ENCODE results near the gene WDFY1. TPM values are rescaled to one million over a fixed set of nuclear protein-coding genes. Genes with fewer than 3 reads are reported as not detected.
"Not testable (repeated sequence)": the region's sequence is repeated elsewhere in the genome, so short reads cannot be mapped to it uniquely, and the experiment has no call there.

The WDFY1 gene
- total RNA-seq, 6 experiments from 2014 or later = 35.2 to 50.4 (median 44.7) TPM

DNA sequence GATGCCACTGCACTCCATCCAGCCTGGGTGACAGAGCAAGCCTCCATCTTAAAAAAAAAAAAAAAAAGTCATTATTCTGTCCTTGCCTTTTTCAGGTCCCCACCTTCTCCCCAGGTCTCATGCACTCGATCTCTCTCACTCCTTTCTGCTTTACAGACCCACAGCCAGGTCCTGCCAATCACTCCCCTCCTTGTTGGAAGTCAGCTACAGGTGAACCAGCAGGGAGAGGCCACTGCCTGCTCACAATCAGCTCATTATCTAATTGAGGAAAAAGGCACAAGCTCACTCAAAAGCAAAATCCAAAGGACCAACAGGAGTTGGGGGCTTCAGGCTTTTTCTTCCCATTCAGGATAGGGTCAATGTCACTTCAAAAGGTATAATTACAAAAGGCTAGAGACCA lies 2.0 kb downstream of the WDFY1 start:
- peak overlapping the region; percentile 90 for H3K27ac Mint-ChIP-seq
- TF ChIP-seq, protein P1, sequence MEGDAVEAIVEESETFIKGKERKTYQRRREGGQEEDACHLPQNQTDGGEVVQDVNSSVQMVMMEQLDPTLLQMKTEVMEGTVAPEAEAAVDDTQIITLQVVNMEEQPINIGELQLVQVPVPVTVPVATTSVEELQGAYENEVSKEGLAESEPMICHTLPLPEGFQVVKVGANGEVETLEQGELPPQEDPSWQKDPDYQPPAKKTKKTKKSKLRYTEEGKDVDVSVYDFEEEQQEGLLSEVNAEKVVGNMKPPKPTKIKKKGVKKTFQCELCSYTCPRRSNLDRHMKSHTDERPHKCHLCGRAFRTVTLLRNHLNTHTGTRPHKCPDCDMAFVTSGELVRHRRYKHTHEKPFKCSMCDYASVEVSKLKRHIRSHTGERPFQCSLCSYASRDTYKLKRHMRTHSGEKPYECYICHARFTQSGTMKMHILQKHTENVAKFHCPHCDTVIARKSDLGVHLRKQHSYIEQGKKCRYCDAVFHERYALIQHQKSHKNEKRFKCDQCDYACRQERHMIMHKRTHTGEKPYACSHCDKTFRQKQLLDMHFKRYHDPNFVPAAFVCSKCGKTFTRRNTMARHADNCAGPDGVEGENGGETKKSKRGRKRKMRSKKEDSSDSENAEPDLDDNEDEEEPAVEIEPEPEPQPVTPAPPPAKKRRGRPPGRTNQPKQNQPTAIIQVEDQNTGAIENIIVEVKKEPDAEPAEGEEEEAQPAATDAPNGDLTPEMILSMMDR (IDR thresholded peaks at IDR 0.05) = no peak
- peaks cover 55% of the 10 kb centered on the region for H3K4me1 Mint-ChIP-seq (ENCODE audit: low read depth)
- no peak for DNase-seq
- H3K9me3 Mint-ChIP-seq = peaks cover 4% of the 10 kb centered on the region
- H3K4me3 Mint-ChIP-seq = peak overlapping the region; percentile 96
- H3K36me3 Mint-ChIP-seq (ENCODE audit: low read depth) = peaks cover 22% of the 10 kb centered on the region
- peaks cover 1% of the 10 kb centered on the region; the same call in 1 of the 2 replicates for H3K27me3 Mint-ChIP-seq (ENCODE audit: insufficient read depth)

DNA sequence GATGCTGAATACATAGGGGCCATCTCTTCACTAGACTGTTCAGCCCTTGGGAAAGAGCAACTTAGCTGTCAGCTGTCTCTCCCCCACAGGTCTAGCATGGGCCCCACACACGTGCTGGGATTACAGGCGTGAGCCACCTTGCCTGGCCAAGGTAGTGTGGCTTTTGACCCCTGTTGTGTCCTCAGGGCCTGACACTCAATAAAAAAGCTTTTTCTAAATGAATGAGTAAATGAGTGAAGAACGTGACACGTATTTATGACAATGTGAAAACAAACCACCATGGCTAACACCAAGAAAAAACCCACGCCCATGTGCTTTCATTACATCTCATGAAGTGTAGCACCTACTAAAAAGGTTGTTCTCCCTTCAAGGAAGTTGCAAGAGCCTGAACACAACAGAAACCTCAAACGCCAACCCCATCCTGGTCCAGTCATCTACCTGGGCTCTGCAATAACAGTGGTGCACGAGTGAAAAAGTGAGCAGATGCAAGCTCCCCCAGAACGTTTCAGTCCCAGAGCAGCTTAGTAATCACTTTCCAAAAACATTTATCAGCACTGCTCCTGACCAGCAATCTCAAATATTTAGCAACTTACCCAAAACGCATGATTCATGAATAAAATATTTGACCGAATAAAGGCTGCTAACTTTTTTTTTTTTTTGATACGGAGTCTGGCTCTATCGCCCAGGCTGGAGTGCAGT lies 3.4 kb downstream of the WDFY1 start:
- peaks cover 4% of the 10 kb centered on the region for H3K9me3 Mint-ChIP-seq
- peaks cover 22% of the 10 kb centered on the region for H3K36me3 Mint-ChIP-seq (ENCODE audit: low read depth)
- H3K27me3 Mint-ChIP-seq (ENCODE audit: insufficient read depth) = no peaks in the 10 kb centered on the region
- H3K4me1 Mint-ChIP-seq (ENCODE audit: low read depth) = peaks cover 60% of the 10 kb centered on the region
- peak overlapping the region; percentile 88 for H3K4me3 Mint-ChIP-seq
- TF ChIP-seq, protein P1 (IDR thresholded peaks at IDR 0.05) = no peak
- peak; percentile 75 for DNase-seq
- H3K27ac Mint-ChIP-seq = peak overlapping the region; percentile 94

DNA sequence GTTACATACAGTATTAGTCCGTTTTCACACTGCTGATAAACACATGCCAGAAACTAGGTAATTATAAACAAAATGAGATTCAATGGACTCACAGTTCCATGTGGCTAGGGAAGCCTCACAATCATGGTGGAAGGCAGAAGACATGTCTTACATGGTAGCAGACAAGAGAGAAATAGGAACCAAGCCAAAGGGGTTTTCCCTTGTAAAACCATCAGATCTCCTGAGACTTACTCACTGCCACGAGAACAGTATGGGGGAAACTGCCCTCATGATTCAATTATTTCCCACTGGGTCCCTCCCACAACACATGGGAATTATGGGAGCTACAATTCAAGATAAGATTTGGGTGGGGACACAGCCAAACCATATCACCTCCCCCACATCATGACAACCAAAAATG lies 5.7 kb downstream of the WDFY1 start:
- not testable (repeated sequence) for H3K27ac Mint-ChIP-seq; DNase-seq; H3K4me3 Mint-ChIP-seq; H3K27me3 Mint-ChIP-seq (ENCODE audit: insufficient read depth); H3K9me3 Mint-ChIP-seq
- peaks cover 70% of the 10 kb centered on the region for H3K4me1 Mint-ChIP-seq (ENCODE audit: low read depth)
- H3K36me3 Mint-ChIP-seq (ENCODE audit: low read depth) = peaks cover 22% of the 10 kb centered on the region

DNA sequence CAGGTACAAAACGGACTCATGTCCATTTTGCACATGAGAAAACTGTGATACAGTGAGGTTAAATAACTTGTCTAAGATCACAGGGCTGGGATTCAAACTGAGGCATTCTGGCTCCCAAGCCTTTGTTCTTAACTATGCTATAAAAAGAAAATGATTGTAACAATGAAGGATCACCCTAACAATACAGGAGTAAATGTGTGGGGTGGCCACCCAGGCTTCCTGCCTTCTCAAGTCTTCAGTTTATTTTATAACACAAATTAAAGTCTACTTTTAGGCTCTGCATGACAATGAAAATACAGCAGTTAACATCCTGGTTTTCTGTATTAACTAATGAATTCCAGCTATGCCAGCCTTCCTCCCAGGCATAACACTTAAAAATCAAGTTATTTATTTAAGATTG lies 7.6 kb downstream of the WDFY1 start:
- H3K4me3 Mint-ChIP-seq = no peak overlapping the region; the same call in 1 of the 2 replicates
- H3K36me3 Mint-ChIP-seq (ENCODE audit: low read depth) = peaks cover 13% of the 10 kb centered on the region
- peaks cover 3% of the 10 kb centered on the region; the same call in 1 of the 2 replicates for H3K27me3 Mint-ChIP-seq (ENCODE audit: insufficient read depth)
- TF ChIP-seq, protein P1 (IDR thresholded peaks at IDR 0.05) = no peak
- no peak for DNase-seq
- no peaks in the 10 kb centered on the region; the same call in 1 of the 2 replicates for H3K9me3 Mint-ChIP-seq
- peaks cover 73% of the 10 kb centered on the region for H3K4me1 Mint-ChIP-seq (ENCODE audit: low read depth)
- no peak overlapping the region for H3K27ac Mint-ChIP-seq

DNA sequence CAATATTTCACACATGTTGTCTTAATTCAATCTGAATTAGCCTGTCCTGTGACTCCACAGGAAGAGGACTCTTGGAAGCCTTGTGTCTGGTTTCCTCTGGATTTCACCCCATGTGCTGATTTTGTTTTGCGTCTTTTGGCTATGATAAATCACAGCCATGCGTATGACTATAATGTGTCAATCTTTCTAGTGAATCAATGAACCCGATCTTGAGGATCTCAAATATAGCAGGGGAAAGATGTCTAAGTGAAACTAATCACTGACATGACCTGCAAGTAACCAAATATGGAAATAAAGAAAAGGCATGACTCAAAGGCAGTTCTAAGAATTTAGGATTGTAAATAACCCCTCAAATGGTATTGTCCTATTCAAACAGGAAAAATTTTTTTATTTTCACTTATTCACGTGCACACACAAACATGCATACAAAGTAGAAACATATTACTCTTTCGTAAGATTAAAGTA lies 8.2 kb downstream of the WDFY1 start:
- Mint-ChIP-seq H3K9me3 (no peaks in the 10 kb centered on the region; the same call in 1 of the 2 replicates), H3K27ac (peak overlapping the region; percentile 29; the same call in 1 of the 2 replicates), H3K4me1 (ENCODE audit: low read depth) (peaks cover 72% of the 10 kb centered on the region), H3K27me3 (ENCODE audit: insufficient read depth) (peaks cover 3% of the 10 kb centered on the region; the same call in 1 of the 2 replicates), H3K4me3 (peak overlapping the region; percentile 12; the same call in 1 of the 2 replicates), H3K36me3 (ENCODE audit: low read depth) (peaks cover 13% of the 10 kb centered on the region)
- TF ChIP-seq, protein P1 (IDR thresholded peaks at IDR 0.05) = no peak
- DNase-seq = no peak

DNA sequence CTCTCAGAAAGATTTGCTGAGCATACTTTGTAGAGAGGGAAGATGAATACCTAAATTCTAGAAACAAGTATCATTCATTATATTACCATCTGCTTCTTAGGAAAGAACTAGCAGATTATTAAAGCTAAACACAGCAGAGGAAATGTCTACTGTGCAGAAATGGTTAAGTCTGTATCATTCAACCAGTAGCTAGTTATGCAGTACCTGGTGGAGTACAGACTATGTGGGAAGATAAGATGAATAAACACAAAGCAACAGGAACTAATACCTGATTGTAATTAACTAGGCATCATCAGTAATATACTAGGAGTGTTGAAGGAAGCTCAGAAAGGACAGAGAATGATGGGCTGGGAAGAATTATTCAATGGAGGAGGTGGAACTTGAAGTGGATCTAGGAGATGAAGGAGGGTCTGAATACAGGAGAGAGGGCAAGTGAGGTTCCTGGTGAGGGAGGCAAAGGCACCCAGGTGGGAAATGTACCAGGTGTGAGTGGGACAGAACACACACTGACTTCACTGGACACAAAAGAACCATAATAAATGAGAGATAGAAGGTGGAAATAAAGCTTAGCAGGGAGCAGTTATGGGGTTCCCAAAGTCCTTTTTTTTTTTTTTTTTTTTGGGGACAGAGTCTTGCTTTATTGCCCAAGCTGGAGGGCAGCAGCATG lies 9.5 kb downstream of the WDFY1 start:
- H3K36me3 Mint-ChIP-seq (ENCODE audit: low read depth) = peaks cover 8% of the 10 kb centered on the region
- H3K27ac Mint-ChIP-seq = peak overlapping the region; percentile 0; the same call in 1 of the 2 replicates
- no peak overlapping the region for H3K4me3 Mint-ChIP-seq
- TF ChIP-seq, protein P1 (IDR thresholded peaks at IDR 0.05) = no peak
- H3K27me3 Mint-ChIP-seq (ENCODE audit: insufficient read depth) = peaks cover 3% of the 10 kb centered on the region; the same call in 1 of the 2 replicates
- no peaks in the 10 kb centered on the region for H3K9me3 Mint-ChIP-seq
- H3K4me1 Mint-ChIP-seq (ENCODE audit: low read depth) = peaks cover 64% of the 10 kb centered on the region
- DNase-seq = no peak

Data from HFFc6 (cell line).